Neural crest cell (in vitro differentiated cells): ENCODE data around the gene WWTR1. TPM values are rescaled to one million over a fixed set of nuclear protein-coding genes. Genes with fewer than 3 reads are reported as not detected.

Experiments used
- DNase-seq: peaks from one replicate; pipeline ENCODE4 v3.0.0; 2021; ENCODE audit warnings: low read depth, mixed read lengths, low spot score
- H3K27ac Mint-ChIP-seq: one replicate; pipeline ENCODE4 v1.8.0; 2021; ENCODE audit warnings: mild to moderate bottlenecking, mixed read lengths; ENCODE audit not compliant: unreplicated experiment
- H3K27me3 Mint-ChIP-seq: 2 replicates; pipeline ENCODE4 v1.8.0; 2021; ENCODE audit warnings: low read depth, mild to moderate bottlenecking, mixed read lengths
- H3K36me3 Mint-ChIP-seq: 2 replicates; pipeline ENCODE4 v1.8.0; 2021; ENCODE audit warnings: low read depth, mild to moderate bottlenecking, mixed read lengths
- H3K4me1 Mint-ChIP-seq: 2 replicates; pipeline ENCODE4 v1.8.0; 2021; ENCODE audit warnings: mixed read lengths
- H3K4me3 Mint-ChIP-seq: one replicate; pipeline ENCODE4 v1.8.0; 2021; ENCODE audit warnings: mild to moderate bottlenecking, mixed read lengths
- H3K9me3 Mint-ChIP-seq: 2 replicates; pipeline ENCODE4 v1.8.0; 2021; ENCODE audit warnings: mixed read lengths
- CTCF ChIP-seq: fragments of 200-600 bp; sonication (generic); conservative IDR thresholded peaks from 2 replicates; pipeline ENCODE4 v1.5.0; 2021; ENCODE audit warnings: antibody characterized with exemption, mild to moderate bottlenecking
- total RNA-seq: library from RNA; stranded (reverse); gene quantifications from 2 replicates; pipeline ENCODE4 v1.2.1, GENCODE V29; 2021

The WWTR1 gene
- total RNA-seq, 1 donor from 2014 or later = 35.6 TPM

- no peak for TF ChIP-seq CTCF
- Mint-ChIP-seq H3K9me3 (no peaks in the 10 kb centered on the region), H3K4me1 (no peaks in the 10 kb centered on the region), H3K27me3 (peaks cover 26% of the 10 kb centered on the region), H3K27ac (no peak overlapping the region), H3K36me3 (no peaks in the 10 kb centered on the region), H3K4me3 (no peak overlapping the region)
- DNase-seq = no peak
Measured at GRCh38 chr3:149494759-149495580, 162.9 kb downstream of the WWTR1 start.

- TF ChIP-seq CTCF = peak; percentile 83
- Mint-ChIP-seq H3K4me3 (no peak overlapping the region), H3K9me3 (no peaks in the 10 kb centered on the region), H3K4me1 (no peaks in the 10 kb centered on the region), H3K27ac (no peak overlapping the region), H3K27me3 (peaks cover 26% of the 10 kb centered on the region), H3K36me3 (no peaks in the 10 kb centered on the region)
- peak; percentile 80 for DNase-seq
Measured at GRCh38 chr3:149494022-149494758, 163.6 kb downstream of the WWTR1 start.

- no peaks in the 10 kb centered on the region for H3K36me3 Mint-ChIP-seq
- TF ChIP-seq CTCF = no peak
- H3K4me1 Mint-ChIP-seq = no peaks in the 10 kb centered on the region
- peaks cover 26% of the 10 kb centered on the region for H3K27me3 Mint-ChIP-seq
- H3K27ac Mint-ChIP-seq = no peak overlapping the region
- H3K9me3 Mint-ChIP-seq = no peaks in the 10 kb centered on the region
- no peak overlapping the region for H3K4me3 Mint-ChIP-seq
- DNase-seq = no peak
Measured at GRCh38 chr3:149493315-149494021, 164.4 kb downstream of the WWTR1 start.

GRCh38 chr3:149490260-149490971, 167.4 kb downstream of the WWTR1 start:
- no peaks in the 10 kb centered on the region for H3K4me1 Mint-ChIP-seq
- H3K27me3 Mint-ChIP-seq = peaks cover 26% of the 10 kb centered on the region
- H3K27ac Mint-ChIP-seq = no peak overlapping the region
- no peak overlapping the region for H3K4me3 Mint-ChIP-seq
- DNase-seq = no peak
- H3K36me3 Mint-ChIP-seq = no peaks in the 10 kb centered on the region
- H3K9me3 Mint-ChIP-seq = no peaks in the 10 kb centered on the region
- TF ChIP-seq CTCF = no peak
